Liver (tissue), 9 donors: ENCODE data around the gene GALNT10. TPM values are rescaled to one million over a fixed set of nuclear protein-coding genes. Genes with fewer than 3 reads are reported as not detected.

Source experiments
- DNase-seq: peaks from one replicate; pipeline ENCODE4 v3.0.0-alpha.2; 2017; ENCODE audit warnings: low spot score
- H3K27ac ChIP-seq, 2 donors: one replicate each; pipeline ENCODE4 v1.7.0; 2013; ENCODE audit warnings: inconsistent platforms in 2 of 2, low read length in 2 of 2, control low read depth in 1 of 2, low read depth in 1 of 2, mild to moderate bottlenecking in 1 of 2
- H3K27me3 ChIP-seq, 4 donors: one replicate each; pipeline versions ENCODE4 v1.6.1 to v1.7.0; 2013; ENCODE audit warnings: low read length in 3 of 4, inconsistent platforms in 1 of 4, mild to moderate bottlenecking in 1 of 4, moderate library complexity in 1 of 4; ENCODE audit not compliant: control insufficient read depth in 4 of 4, insufficient read depth in 4 of 4
- H3K36me3 ChIP-seq, 4 donors: one replicate each; pipeline versions ENCODE4 v1.6.1 to v1.7.0; 2013; ENCODE audit warnings: low read length in 3 of 4, mild to moderate bottlenecking in 3 of 4, low read depth in 1 of 4, moderate library complexity in 1 of 4; ENCODE audit not compliant: control insufficient read depth in 4 of 4, insufficient read depth in 3 of 4
- H3K4me1 ChIP-seq, 4 donors: one replicate each; pipeline versions ENCODE4 v1.6.1 to v1.7.0; 2013; ENCODE audit warnings: low read length in 3 of 4, mild to moderate bottlenecking in 3 of 4, moderate library complexity in 1 of 4; ENCODE audit not compliant: control insufficient read depth in 4 of 4, insufficient read depth in 4 of 4
- H3K4me3 ChIP-seq, 3 donors: one replicate each; pipeline versions ENCODE4 v1.6.1 to v1.7.0; 2013; ENCODE audit warnings: low read length in 3 of 3, control low read depth in 1 of 3, low read depth in 1 of 3, mild to moderate bottlenecking in 1 of 3
- H3K9ac ChIP-seq, 2 donors: one replicate each; pipeline ENCODE4 v1.7.0; 2013; ENCODE audit warnings: low read length in 2 of 2, mild to moderate bottlenecking in 2 of 2, moderate library complexity in 2 of 2, control low read depth in 1 of 2, low read depth in 1 of 2
- H3K9me3 ChIP-seq, 4 donors: one replicate each; pipeline versions ENCODE4 v1.6.1 to v1.7.0; 2013; ENCODE audit warnings: low read length in 3 of 4; ENCODE audit not compliant: control insufficient read depth in 4 of 4
- ATF3 ChIP-seq: IDR thresholded peaks from 2 replicates; pipeline ENCODE4 v1.6.1; 2016; ENCODE audit warnings: antibody characterized with exemption
- EGR1 ChIP-seq, 2 donors: IDR thresholded peaks; 2 replicates each; pipeline ENCODE4 v1.6.1; 2016 to 2018; ENCODE audit warnings: antibody characterized with exemption in 2 of 2, low read depth in 2 of 2
- FOXA1 ChIP-seq: IDR thresholded peaks from 2 replicates; pipeline ENCODE4 v1.6.1; 2016; ENCODE audit warnings: antibody characterized with exemption
- FOXA2 ChIP-seq: IDR thresholded peaks from 2 replicates; pipeline ENCODE4 v1.6.1; 2016; ENCODE audit warnings: antibody characterized with exemption
- GABPA ChIP-seq, 2 donors: IDR thresholded peaks in 1 of 2; conservative IDR thresholded peaks in 1 of 2; 2 replicates each; pipeline ENCODE4 v1.6.1; 2016; ENCODE audit warnings: antibody characterized with exemption in 2 of 2, mild to moderate bottlenecking in 1 of 2, moderate library complexity in 1 of 2
- HNF4A ChIP-seq, 2 donors: conservative IDR thresholded peaks; 2 replicates each; pipeline ENCODE4 v1.6.1; 2016; ENCODE audit warnings: antibody characterized with exemption in 2 of 2, mild to moderate bottlenecking in 2 of 2
- HNF4G ChIP-seq: IDR thresholded peaks from 2 replicates; pipeline ENCODE4 v1.6.1; 2016; ENCODE audit warnings: antibody characterized with exemption
- JUND ChIP-seq, 2 donors: IDR thresholded peaks; 2 replicates each; pipeline ENCODE4 v1.6.1; 2016; ENCODE audit warnings: antibody characterized with exemption in 2 of 2
- NR2F2 ChIP-seq: IDR thresholded peaks from 2 replicates; pipeline ENCODE4 v1.6.1; 2016; ENCODE audit warnings: antibody characterized with exemption
- RAD21 ChIP-seq, 2 donors: IDR thresholded peaks; 2 replicates each; pipeline ENCODE4 v1.6.1; 2016; ENCODE audit warnings: antibody characterized with exemption in 2 of 2, mild to moderate bottlenecking in 2 of 2
- RXRA ChIP-seq, 2 donors: IDR thresholded peaks; 2 replicates each; pipeline ENCODE4 v1.6.1; 2017 to 2018; ENCODE audit warnings: antibody characterized with exemption in 2 of 2, mild to moderate bottlenecking in 1 of 2
- SP1 ChIP-seq: IDR thresholded peaks from 2 replicates; pipeline ENCODE4 v1.6.1; 2018; ENCODE audit warnings: antibody characterized with exemption, mild to moderate bottlenecking
- YY1 ChIP-seq: IDR thresholded peaks from 2 replicates; pipeline ENCODE4 v1.6.1; 2016; ENCODE audit warnings: antibody characterized with exemption, mild to moderate bottlenecking
- WGBS: extraction: QIAGEN DNeasy Blood & Tissue Kit; methylation state at CpG from one replicate; pipeline ENCODE4 v1.1.7; 2013; 5-methylcytosine and 5-hydroxymethylcytosine counted together
- polyA plus RNA-seq, 2 donors: library from polyadenylated mRNA; stranded (reverse) in 1 of 2; unstranded in 1 of 2; fragments of 200-250 nt in 1 of 2; fragments of >200 nt in 1 of 2; fragmentation: Nextera tagmentation in 1 of 2; extraction: Ambion mirVana in 1 of 2; gene quantifications; one replicate each; pipeline versions ENCODE4 v1.2.1 to v1.2.3, GENCODE V29; 2013 to 2015
- total RNA-seq, 2 donors: library from RNA; depleted of rRNA; stranded (reverse); fragments of >200 nt; gene quantifications; one replicate each; pipeline ENCODE4 v1.2.3, GENCODE V29; 2014
- TF ChIP-seq, protein P1 (sequence below): fragments of 150-350 bp; IDR thresholded peaks from 2 replicates; pipeline ENCODE4 v1.5.1; 2017; ENCODE audit warnings: improper control_type of control experiment, low read depth, low read length; ENCODE audit not compliant: missing input control
- TF ChIP-seq, protein P2 (sequence below): IDR thresholded peaks from 2 replicates; pipeline ENCODE4 v1.6.1; 2016; ENCODE audit warnings: antibody characterized with exemption
- TF ChIP-seq, protein P3 (sequence below): IDR thresholded peaks from 2 replicates; pipeline ENCODE4 v1.6.1; 2016; ENCODE audit warnings: antibody characterized with exemption
- TF ChIP-seq, protein P4 (sequence below): IDR thresholded peaks from 2 replicates; pipeline ENCODE4 v1.6.1; 2016; ENCODE audit warnings: antibody characterized with exemption, mild to moderate bottlenecking
- donor health status: healthy.
- donor health status: healthy.
- donor health status: healthy.
- donor health status: healthy.
- donor health status: healthy.

Gene GALNT10
- total and polyA plus RNA-seq, 4 donors: 1.1 to 17.8 (median 5.3) TPM

GRCh38 chr5:154164249-154164581 lies 26.3 kb upstream of the GALNT10 start:
- 23% methylated on average over 1 of the region's 1 CpG for WGBS
- Histone ChIP-seq H3K4me3 (no peak overlapping the region), H3K9me3 (no peaks in the 10 kb centered on the region), H3K36me3 (no peaks in the 10 kb centered on the region), H3K9ac (no peak overlapping the region), H3K27ac (no peak overlapping the region), H3K27me3 (no peaks in the 10 kb centered on the region), H3K4me1 (no peaks in the 10 kb centered on the region)
- DNase-seq: no peak
- TF ChIP-seq HNF4G (no peak), SP1 (no peak), JUND (IDR thresholded peaks at IDR 0.05) (no peak), YY1 (no peak), FOXA1 (no peak), RXRA (IDR thresholded peaks at IDR 0.05) (no peak), NR2F2 (no peak), RAD21 (IDR thresholded peaks at IDR 0.05) (no peak), ATF3 (no peak), FOXA2 (no peak), HNF4A (conservative IDR thresholded peaks at IDR 0.05) (no peak), EGR1 (IDR thresholded peaks at IDR 0.05; ENCODE audit: low read depth in 2 of 2) (no peak), GABPA (IDR thresholded peaks at IDR 0.05 in 1 of 2, conservative IDR thresholded peaks at IDR 0.05 in 1 of 2) (no peak)
- TF ChIP-seq, protein P1, sequence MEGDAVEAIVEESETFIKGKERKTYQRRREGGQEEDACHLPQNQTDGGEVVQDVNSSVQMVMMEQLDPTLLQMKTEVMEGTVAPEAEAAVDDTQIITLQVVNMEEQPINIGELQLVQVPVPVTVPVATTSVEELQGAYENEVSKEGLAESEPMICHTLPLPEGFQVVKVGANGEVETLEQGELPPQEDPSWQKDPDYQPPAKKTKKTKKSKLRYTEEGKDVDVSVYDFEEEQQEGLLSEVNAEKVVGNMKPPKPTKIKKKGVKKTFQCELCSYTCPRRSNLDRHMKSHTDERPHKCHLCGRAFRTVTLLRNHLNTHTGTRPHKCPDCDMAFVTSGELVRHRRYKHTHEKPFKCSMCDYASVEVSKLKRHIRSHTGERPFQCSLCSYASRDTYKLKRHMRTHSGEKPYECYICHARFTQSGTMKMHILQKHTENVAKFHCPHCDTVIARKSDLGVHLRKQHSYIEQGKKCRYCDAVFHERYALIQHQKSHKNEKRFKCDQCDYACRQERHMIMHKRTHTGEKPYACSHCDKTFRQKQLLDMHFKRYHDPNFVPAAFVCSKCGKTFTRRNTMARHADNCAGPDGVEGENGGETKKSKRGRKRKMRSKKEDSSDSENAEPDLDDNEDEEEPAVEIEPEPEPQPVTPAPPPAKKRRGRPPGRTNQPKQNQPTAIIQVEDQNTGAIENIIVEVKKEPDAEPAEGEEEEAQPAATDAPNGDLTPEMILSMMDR: no peak
- TF ChIP-seq, protein P2, sequence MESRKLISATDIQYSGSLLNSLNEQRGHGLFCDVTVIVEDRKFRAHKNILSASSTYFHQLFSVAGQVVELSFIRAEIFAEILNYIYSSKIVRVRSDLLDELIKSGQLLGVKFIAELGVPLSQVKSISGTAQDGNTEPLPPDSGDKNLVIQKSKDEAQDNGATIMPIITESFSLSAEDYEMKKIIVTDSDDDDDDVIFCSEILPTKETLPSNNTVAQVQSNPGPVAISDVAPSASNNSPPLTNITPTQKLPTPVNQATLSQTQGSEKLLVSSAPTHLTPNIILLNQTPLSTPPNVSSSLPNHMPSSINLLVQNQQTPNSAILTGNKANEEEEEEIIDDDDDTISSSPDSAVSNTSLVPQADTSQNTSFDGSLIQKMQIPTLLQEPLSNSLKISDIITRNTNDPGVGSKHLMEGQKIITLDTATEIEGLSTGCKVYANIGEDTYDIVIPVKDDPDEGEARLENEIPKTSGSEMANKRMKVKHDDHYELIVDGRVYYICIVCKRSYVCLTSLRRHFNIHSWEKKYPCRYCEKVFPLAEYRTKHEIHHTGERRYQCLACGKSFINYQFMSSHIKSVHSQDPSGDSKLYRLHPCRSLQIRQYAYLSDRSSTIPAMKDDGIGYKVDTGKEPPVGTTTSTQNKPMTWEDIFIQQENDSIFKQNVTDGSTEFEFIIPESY: no peak
- TF ChIP-seq, protein P3, sequence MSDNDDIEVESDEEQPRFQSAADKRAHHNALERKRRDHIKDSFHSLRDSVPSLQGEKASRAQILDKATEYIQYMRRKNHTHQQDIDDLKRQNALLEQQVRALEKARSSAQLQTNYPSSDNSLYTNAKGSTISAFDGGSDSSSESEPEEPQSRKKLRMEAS: no peak
- TF ChIP-seq, protein P4, sequence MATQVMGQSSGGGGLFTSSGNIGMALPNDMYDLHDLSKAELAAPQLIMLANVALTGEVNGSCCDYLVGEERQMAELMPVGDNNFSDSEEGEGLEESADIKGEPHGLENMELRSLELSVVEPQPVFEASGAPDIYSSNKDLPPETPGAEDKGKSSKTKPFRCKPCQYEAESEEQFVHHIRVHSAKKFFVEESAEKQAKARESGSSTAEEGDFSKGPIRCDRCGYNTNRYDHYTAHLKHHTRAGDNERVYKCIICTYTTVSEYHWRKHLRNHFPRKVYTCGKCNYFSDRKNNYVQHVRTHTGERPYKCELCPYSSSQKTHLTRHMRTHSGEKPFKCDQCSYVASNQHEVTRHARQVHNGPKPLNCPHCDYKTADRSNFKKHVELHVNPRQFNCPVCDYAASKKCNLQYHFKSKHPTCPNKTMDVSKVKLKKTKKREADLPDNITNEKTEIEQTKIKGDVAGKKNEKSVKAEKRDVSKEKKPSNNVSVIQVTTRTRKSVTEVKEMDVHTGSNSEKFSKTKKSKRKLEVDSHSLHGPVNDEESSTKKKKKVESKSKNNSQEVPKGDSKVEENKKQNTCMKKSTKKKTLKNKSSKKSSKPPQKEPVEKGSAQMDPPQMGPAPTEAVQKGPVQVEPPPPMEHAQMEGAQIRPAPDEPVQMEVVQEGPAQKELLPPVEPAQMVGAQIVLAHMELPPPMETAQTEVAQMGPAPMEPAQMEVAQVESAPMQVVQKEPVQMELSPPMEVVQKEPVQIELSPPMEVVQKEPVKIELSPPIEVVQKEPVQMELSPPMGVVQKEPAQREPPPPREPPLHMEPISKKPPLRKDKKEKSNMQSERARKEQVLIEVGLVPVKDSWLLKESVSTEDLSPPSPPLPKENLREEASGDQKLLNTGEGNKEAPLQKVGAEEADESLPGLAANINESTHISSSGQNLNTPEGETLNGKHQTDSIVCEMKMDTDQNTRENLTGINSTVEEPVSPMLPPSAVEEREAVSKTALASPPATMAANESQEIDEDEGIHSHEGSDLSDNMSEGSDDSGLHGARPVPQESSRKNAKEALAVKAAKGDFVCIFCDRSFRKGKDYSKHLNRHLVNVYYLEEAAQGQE: no peak

DNA sequence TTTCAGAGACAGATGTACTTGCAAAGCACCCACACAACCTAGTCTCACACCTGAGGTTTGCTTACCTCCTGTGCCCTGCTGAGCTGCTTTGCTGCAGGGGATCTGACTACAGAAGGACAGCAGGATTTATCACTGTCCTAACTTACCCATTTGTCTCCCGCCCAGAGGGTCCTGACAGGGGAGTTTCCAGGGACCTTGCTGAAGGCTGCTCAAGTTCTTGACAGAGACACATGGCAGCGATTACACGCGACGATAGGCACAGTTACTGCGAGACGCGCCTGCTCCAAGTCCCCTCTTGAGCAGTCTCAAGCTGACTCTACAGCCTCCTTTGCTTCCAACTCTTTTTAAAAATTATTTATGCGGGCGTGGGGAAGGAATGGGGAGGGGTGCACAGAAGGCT lies 24.6 kb upstream of the GALNT10 start:
- Histone ChIP-seq H3K27ac (no peak overlapping the region), H3K27me3 (no peaks in the 10 kb centered on the region), H3K4me1 (no peaks in the 10 kb centered on the region), H3K36me3 (no peaks in the 10 kb centered on the region), H3K9ac (no peak overlapping the region), H3K9me3 (no peaks in the 10 kb centered on the region), H3K4me3 (no peak overlapping the region)
- DNase-seq: no peak
- WGBS: 48% methylated on average over 10 of the region's 10 CpGs
- no peak for TF ChIP-seq HNF4G
